A673 (cell line): ENCODE results near the gene C1QTNF9B. TPM values are rescaled to one million over a fixed set of nuclear protein-coding genes. Genes with fewer than 3 reads are reported as not detected.

Experiments used
- BruUV-seq: library from RNA; stranded (reverse); fragments of 400-500 nt; replicated peaks from 2 replicates; lab custom pipeline; 2021; lab: Mats Ljungman, UMichigan
- CTCF ChIA-PET: fragments of 300-600 bp; sonication (Branson Sonifier 250); formaldehyde crosslinking; loops from one replicate; lab custom pipeline; 2022; ENCODE audit warnings: antibody characterized with exemption; lab: Charles Lee
- POLR2A ChIA-PET: fragments of 300-600 bp; sonication (Branson Sonifier 250); formaldehyde crosslinking; loops from one replicate; lab custom pipeline; 2022; ENCODE audit warnings: antibody characterized with exemption; ENCODE audit not compliant: low non-redundant PET; lab: Charles Lee
- DNase-seq: peaks from one replicate; pipeline ENCODE4 v3.0.0-alpha.2; 2015; ENCODE audit warnings: low spot score
- H3K27ac ChIP-seq: fragments of 200-600 bp; sonication (generic); 2 replicates; pipeline ENCODE4 v1.5.1; 2016; ENCODE audit warnings: mixed run types, low read depth, mild to moderate bottlenecking, mixed read lengths, antibody characterized with exemption, low read length; ENCODE audit not compliant: poor library complexity, severe bottlenecking
- H3K27me3 ChIP-seq: fragments of 200-600 bp; sonication (generic); replicated peaks from 2 replicates; pipeline ENCODE4 v1.6.1; 2017; ENCODE audit warnings: mixed run types, low read depth, mild to moderate bottlenecking, mixed read lengths, antibody characterized with exemption, low read length; ENCODE audit not compliant: insufficient read depth, poor library complexity
- H3K36me3 ChIP-seq: fragments of 200-600 bp; sonication (generic); 2 replicates; pipeline ENCODE4 v1.6.1; 2016; ENCODE audit warnings: mixed run types, mild to moderate bottlenecking, mixed read lengths, antibody characterized with exemption, low read length; ENCODE audit not compliant: insufficient read depth, poor library complexity, severe bottlenecking
- H3K4me1 ChIP-seq: fragments of 200-600 bp; sonication (generic); 2 replicates; pipeline ENCODE4 v1.6.1; 2017; ENCODE audit warnings: mixed run types, mild to moderate bottlenecking, mixed read lengths, antibody characterized with exemption, low read length; ENCODE audit not compliant: insufficient read depth, poor library complexity, severe bottlenecking
- H3K4me3 ChIP-seq: fragments of 200-600 bp; sonication (generic); 2 replicates; pipeline ENCODE4 v1.5.1; 2016; ENCODE audit warnings: low read depth, mixed run types, mild to moderate bottlenecking, mixed read lengths, low read length; ENCODE audit not compliant: poor library complexity, severe bottlenecking
- H3K9me3 ChIP-seq: fragments of 200-600 bp; sonication (generic); 2 replicates; pipeline ENCODE4 v1.6.1; 2016; ENCODE audit warnings: mixed run types, low read depth, mild to moderate bottlenecking, mixed read lengths, antibody characterized with exemption, low read length; ENCODE audit not compliant: poor library complexity, severe bottlenecking
- EZH2 ChIP-seq: fragments of 200-600 bp; sonication (generic); IDR thresholded peaks from 2 replicates; pipeline ENCODE4 v1.6.1; 2017; ENCODE audit warnings: borderline replicate concordance, low read depth, mild to moderate bottlenecking, mixed read lengths, antibody characterized with exemption, low read length; ENCODE audit not compliant: poor library complexity, severe bottlenecking
- intact Hi-C: fragments of 100-400 bp; cut with micrococcal nuclease; formaldehyde crosslinking; loops from one replicate; pipeline ENCODE4 v1.10.0; 2022; ENCODE audit not compliant: unreplicated experiment
- total RNA-seq: library from RNA; stranded (reverse); gene quantifications from 2 replicates; pipeline ENCODE4 v1.2.3, GENCODE V29; 2021
- TF ChIP-seq, protein P1 (sequence below): fragments of 300-800, 200-600 bp; sonication (generic); conservative IDR thresholded peaks from 2 replicates; pipeline ENCODE4 v1.5.1; 2017; ENCODE audit warnings: low read depth, mild to moderate bottlenecking, antibody characterized with exemption, low read length, moderate library complexity, mixed read lengths

C1QTNF9B gene
- total RNA-seq, 1 experiment from 2014 or later = not detected

- BruUV-seq = no TSS peak
- no peak for DNase-seq
- TF ChIP-seq, protein P1, sequence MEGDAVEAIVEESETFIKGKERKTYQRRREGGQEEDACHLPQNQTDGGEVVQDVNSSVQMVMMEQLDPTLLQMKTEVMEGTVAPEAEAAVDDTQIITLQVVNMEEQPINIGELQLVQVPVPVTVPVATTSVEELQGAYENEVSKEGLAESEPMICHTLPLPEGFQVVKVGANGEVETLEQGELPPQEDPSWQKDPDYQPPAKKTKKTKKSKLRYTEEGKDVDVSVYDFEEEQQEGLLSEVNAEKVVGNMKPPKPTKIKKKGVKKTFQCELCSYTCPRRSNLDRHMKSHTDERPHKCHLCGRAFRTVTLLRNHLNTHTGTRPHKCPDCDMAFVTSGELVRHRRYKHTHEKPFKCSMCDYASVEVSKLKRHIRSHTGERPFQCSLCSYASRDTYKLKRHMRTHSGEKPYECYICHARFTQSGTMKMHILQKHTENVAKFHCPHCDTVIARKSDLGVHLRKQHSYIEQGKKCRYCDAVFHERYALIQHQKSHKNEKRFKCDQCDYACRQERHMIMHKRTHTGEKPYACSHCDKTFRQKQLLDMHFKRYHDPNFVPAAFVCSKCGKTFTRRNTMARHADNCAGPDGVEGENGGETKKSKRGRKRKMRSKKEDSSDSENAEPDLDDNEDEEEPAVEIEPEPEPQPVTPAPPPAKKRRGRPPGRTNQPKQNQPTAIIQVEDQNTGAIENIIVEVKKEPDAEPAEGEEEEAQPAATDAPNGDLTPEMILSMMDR = no peak
- no peak for TF ChIP-seq EZH2
- no peaks in the 10 kb centered on the region for H3K9me3 ChIP-seq
- CTCF ChIA-PET = no interaction called here
- no peak overlapping the region for H3K27ac ChIP-seq
- H3K4me1 ChIP-seq = no peaks in the 10 kb centered on the region
- POLR2A ChIA-PET = no interaction called here
- H3K27me3 ChIP-seq = no peaks in the 10 kb centered on the region
- H3K4me3 ChIP-seq = no peak overlapping the region
- intact Hi-C loops = no loop called here
- no peaks in the 10 kb centered on the region for H3K36me3 ChIP-seq
Measured at GRCh38 chr13:23859904-23860303, 37.4 kb downstream of the C1QTNF9B start.

GRCh38 chr13:23859455-23859854, 37.8 kb downstream of the C1QTNF9B start:
- Histone ChIP-seq H3K9me3 (no peaks in the 10 kb centered on the region), H3K36me3 (no peaks in the 10 kb centered on the region), H3K27ac (no peak overlapping the region), H3K4me3 (no peak overlapping the region), H3K27me3 (no peaks in the 10 kb centered on the region), H3K4me1 (no peaks in the 10 kb centered on the region)
- ChIA-PET POLR2A (no interaction called here), CTCF (no interaction called here)
- TF ChIP-seq, protein P1 = no peak
- TF ChIP-seq EZH2 = no peak
- intact Hi-C loops = no loop called here
- no TSS peak for BruUV-seq
- no peak for DNase-seq

DNA sequence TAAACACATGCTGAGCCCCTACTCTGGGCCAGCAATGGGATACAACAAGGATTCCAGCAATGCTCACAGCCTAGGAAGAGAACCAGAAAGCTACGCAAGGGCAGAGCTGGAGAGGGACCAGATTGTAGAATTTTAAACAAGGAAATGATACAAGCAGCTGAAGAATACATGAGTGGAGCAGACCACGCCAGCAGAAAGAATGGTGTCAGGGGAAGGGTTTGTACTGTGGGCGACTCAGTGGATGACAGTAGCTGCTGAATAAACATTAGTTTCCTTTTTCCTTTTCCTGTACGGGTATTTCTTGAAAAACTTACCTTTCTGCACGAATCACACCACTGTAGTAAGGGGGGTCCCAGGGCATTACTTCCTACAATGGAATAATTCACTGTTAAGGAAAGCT, 38.8 kb downstream of the C1QTNF9B start:
- CTCF ChIA-PET = no interaction called here
- H3K36me3 ChIP-seq = no peaks in the 10 kb centered on the region
- intact Hi-C loops = no loop called here
- POLR2A ChIA-PET = no interaction called here
- DNase-seq = no peak
- H3K27ac ChIP-seq = no peak overlapping the region
- no TSS peak for BruUV-seq
- no peaks in the 10 kb centered on the region for H3K4me1 ChIP-seq
- no peaks in the 10 kb centered on the region for H3K27me3 ChIP-seq
- no peaks in the 10 kb centered on the region for H3K9me3 ChIP-seq
- no peak for TF ChIP-seq EZH2
- TF ChIP-seq, protein P1 = no peak
- H3K4me3 ChIP-seq = no peak overlapping the region
